ENCODE results near the gene SMPD2.

Gene SMPD2

GRCh38 chr6:109451376-109451775, 10.9 kb downstream of the SMPD2 start:
- TF ChIP-seq SNAI2 (CRISPR knock-in tag; IDR thresholded peaks at IDR 0.05) (no peak), ARNTL (CRISPR knock-in tag; IDR thresholded peaks at IDR 0.05; ENCODE audit: borderline replicate concordance, low read depth) (no peak), CSRNP3 (CRISPR knock-in tag; IDR thresholded peaks at IDR 0.05) (no peak), CSDC2 (CRISPR knock-in tag; IDR thresholded peaks at IDR 0.05) (no peak)
- no peak for ATAC-seq

- no peak for ATAC-seq
- no peak for TF ChIP-seq CREB5 (CRISPR knock-in tag; IDR thresholded peaks at IDR 0.05; ENCODE audit: low read depth)
- no peak for TF ChIP-seq ZFP30 (CRISPR knock-in tag; IDR thresholded peaks at IDR 0.05)
- TF ChIP-seq CSRNP3 (CRISPR knock-in tag; IDR thresholded peaks at IDR 0.05), result no peak
- TF ChIP-seq ISL1 (CRISPR knock-in tag; IDR thresholded peaks at IDR 0.05), result no peak
- no peak for TF ChIP-seq TOX (CRISPR knock-in tag; IDR thresholded peaks at IDR 0.05; ENCODE audit: borderline replicate concordance)
- no peak for TF ChIP-seq TSHZ2 (CRISPR knock-in tag; IDR thresholded peaks at IDR 0.05)
Measured at GRCh38 chr6:109452181-109452580, 11.7 kb downstream of the SMPD2 start.

GRCh38 chr6:109453156-109453555, 12.6 kb downstream of the SMPD2 start:
- TF ChIP-seq PATZ1 (CRISPR knock-in tag; IDR thresholded peaks at IDR 0.05; ENCODE audit: borderline replicate concordance), result no peak
- TF ChIP-seq ZFP3 (CRISPR knock-in tag; IDR thresholded peaks at IDR 0.05), result no peak
- TF ChIP-seq BACH2 (CRISPR knock-in tag; IDR thresholded peaks at IDR 0.05; ENCODE audit: borderline replicate concordance), result no peak
- TF ChIP-seq PPARA (CRISPR knock-in tag; IDR thresholded peaks at IDR 0.05; ENCODE audit: borderline replicate concordance), result no peak
- TF ChIP-seq ISL1 (CRISPR knock-in tag; IDR thresholded peaks at IDR 0.05), result no peak
- TF ChIP-seq OSR1 (CRISPR knock-in tag; IDR thresholded peaks at IDR 0.05), result no peak
- no peak for TF ChIP-seq CSRNP3 (CRISPR knock-in tag; IDR thresholded peaks at IDR 0.05)
- TF ChIP-seq ESRRG (CRISPR knock-in tag; IDR thresholded peaks at IDR 0.05), result no peak
- no peak for TF ChIP-seq ZC3H10 (CRISPR knock-in tag; IDR thresholded peaks at IDR 0.05)
- no peak for TF ChIP-seq ARNTL (CRISPR knock-in tag; IDR thresholded peaks at IDR 0.05; ENCODE audit: borderline replicate concordance, low read depth)
- no peak for TF ChIP-seq TOX (CRISPR knock-in tag; IDR thresholded peaks at IDR 0.05; ENCODE audit: borderline replicate concordance)
- no peak for TF ChIP-seq TSHZ2 (CRISPR knock-in tag; IDR thresholded peaks at IDR 0.05)
- TF ChIP-seq CREB5 (CRISPR knock-in tag; IDR thresholded peaks at IDR 0.05; ENCODE audit: low read depth), result no peak
- no peak for TF ChIP-seq RARB (CRISPR knock-in tag; IDR thresholded peaks at IDR 0.05)
- no peak for TF ChIP-seq CSDC2 (CRISPR knock-in tag; IDR thresholded peaks at IDR 0.05)
- no peak for TF ChIP-seq ZFP30 (CRISPR knock-in tag; IDR thresholded peaks at IDR 0.05)
- no peak for TF ChIP-seq TCF4 (CRISPR knock-in tag; IDR thresholded peaks at IDR 0.05; ENCODE audit: borderline replicate concordance)
- no peak for ATAC-seq
